Stimulated activated CD8-positive, alpha-beta memory T cell treated with anti-CD3 and anti-CD28 coated beads, Interleukin-12 subunit alpha, Interleukin-12 subunit beta, amount 100 ng/mL, for 24 hours (primary cell): ENCODE measurements around the gene MIDN.
A peak's percentile ranks its signal among the peaks of the same experiment; 100 is the strongest.
"Not testable (repeated sequence)": the region's sequence is repeated elsewhere in the genome, so short reads cannot be mapped to it uniquely, and the experiment has no call there.

Experiments
- DNase-seq: peaks from one replicate; pipeline ENCODE4 v3.0.0-alpha.2; 2020; ENCODE audit errors: extremely low read depth

MIDN gene

GRCh38 chr19:1248139-1248785 lies at the start of gene MIDN:
Gene MIDN (plus strand): TSS chr19:1248583. CDS start chr19:1250297, 1,714 bp downstream.
- DNase-seq: no peak

- no peak for DNase-seq
These were observed 48.9 kb upstream of the MIDN start for GRCh38 chr19:1199531-1199930.

- not testable (repeated sequence) for DNase-seq
These were observed 47.8 kb upstream of the MIDN start for GRCh38 chr19:1200614-1201013.

GRCh38 chr19:1205114-1206099 lies 43.0 kb upstream of the MIDN start, which contains the start of gene STK11:
Gene STK11 (plus strand): TSS chr19:1205778. CDS start chr19:1206914, 1,136 bp downstream.
- peak; percentile 98 for DNase-seq

- DNase-seq: no peak
These were observed 42.1 kb upstream of the MIDN start for GRCh38 chr19:1206150-1206863.

- DNase-seq: no peak
These were observed 41.4 kb upstream of the MIDN start for GRCh38 chr19:1206864-1207450.

- DNase-seq: not testable (repeated sequence)
These were observed 39.6 kb upstream of the MIDN start for GRCh38 chr19:1208830-1209229.

GRCh38 chr19:1210227-1210538 lies 38.2 kb upstream of the MIDN start:
- no peak for DNase-seq

- no peak for DNase-seq
These were observed 36.7 kb upstream of the MIDN start for GRCh38 chr19:1211494-1212234.

- no peak for DNase-seq
These were observed 34.7 kb upstream of the MIDN start for GRCh38 chr19:1213391-1214286.

GRCh38 chr19:1214299-1214861 lies 34.0 kb upstream of the MIDN start:
- DNase-seq: no peak

GRCh38 chr19:1214862-1215731 lies 33.3 kb upstream of the MIDN start:
- no peak for DNase-seq

- no peak for DNase-seq
These were observed 31.6 kb upstream of the MIDN start for GRCh38 chr19:1216756-1217155.

- no peak for DNase-seq
These were observed 31.0 kb upstream of the MIDN start for GRCh38 chr19:1217366-1217765.

GRCh38 chr19:1218751-1219567 lies 29.4 kb upstream of the MIDN start:
- DNase-seq: no peak

GRCh38 chr19:1219786-1220476 lies 28.5 kb upstream of the MIDN start:
- no peak for DNase-seq

- no peak for DNase-seq
These were observed 27.9 kb upstream of the MIDN start for GRCh38 chr19:1220477-1220930.
